A549 (cell line): ENCODE data around the gene FGGY.

Experiments used
- CHD4 ChIP-seq: fragments of 200-600 bp; sonication (generic); IDR thresholded peaks from 2 replicates; pipeline ENCODE4 v1.6.1; 2016; ENCODE audit warnings: antibody characterized with exemption, mild to moderate bottlenecking, borderline replicate concordance
- CTCF ChIP-seq: fragments of >200 bp; sonication (Bioruptor Twin); formaldehyde crosslinking; IDR thresholded peaks from 3 replicates; pipeline ENCODE4 v1.5.1; 2016
- EP300 ChIP-seq, 2 experiments: fragments of >200 bp; sonication (Bioruptor Twin); formaldehyde crosslinking; IDR thresholded peaks; 2 replicates in 1 of 2; 3 replicates in 1 of 2; pipeline ENCODE4 v1.6.1; 2016 to 2017
- ESRRA ChIP-seq: fragments of 150-350 bp; IDR thresholded peaks from 2 replicates; pipeline ENCODE4 v1.6.1; 2014; ENCODE audit warnings: mild to moderate bottlenecking, low read length, borderline replicate concordance
- HOXA7 ChIP-seq: fragments of 250-450 bp; sonication (Bioruptor Pico); IDR thresholded peaks from 2 replicates; pipeline ENCODE4 v1.5.0; 2020; ENCODE audit warnings: mild to moderate bottlenecking, moderate library complexity
- MAFK ChIP-seq: fragments of 450-650 bp; IDR thresholded peaks from 2 replicates; pipeline ENCODE4 v1.6.1; 2014; ENCODE audit not compliant: partially characterized antibody
- MAX ChIP-seq: IDR thresholded peaks from 2 replicates; pipeline ENCODE4 v1.6.1; 2012
- MYC ChIP-seq: IDR thresholded peaks from 2 replicates; pipeline ENCODE4 v1.6.1; 2012; ENCODE audit warnings: mild to moderate bottlenecking, inconsistent platforms, low read length, improper control_type of control experiment, borderline replicate concordance
- POLR2A ChIP-seq: IDR thresholded peaks from 2 replicates; pipeline ENCODE4 v1.6.1; 2012; ENCODE audit warnings: mild to moderate bottlenecking, low read length
- RAD21 ChIP-seq, 2 experiments: fragments of >200 bp in 1 of 2; sonication (Bioruptor Twin) in 1 of 2; formaldehyde crosslinking in 1 of 2; IDR thresholded peaks in 1 of 2; conservative IDR thresholded peaks in 1 of 2; 2 replicates in 1 of 2; 3 replicates in 1 of 2; pipeline ENCODE4 v1.6.1; 2012 to 2018; ENCODE audit warnings: inconsistent platforms in 1 of 2

- TF ChIP-seq CTCF (no peak), POLR2A (no peak), HOXA7 (CRISPR knock-in tag) (no peak), RAD21 (conservative IDR thresholded peaks at IDR 0.05 in 1 of 2, IDR thresholded peaks at IDR 0.05 in 1 of 2) (no peak), MYC (no peak), MAFK (no peak), ESRRA (no peak), EP300 (IDR thresholded peaks at IDR 0.05) (no peak), CHD4 (no peak), MAX (no peak)
Observed at GRCh38 chr1:59556398-59556797, 259.5 kb downstream of the FGGY start.
